ENCODE results near the gene PTPN14.

GRCh38 chr1:214335567-214335966 is 215.8 kb downstream of the PTPN14 start:
- TF ChIP-seq CTCF (IDR thresholded peaks at IDR 0.05 in 4 of 5, conservative IDR thresholded peaks at IDR 0.05 in 1 of 5), result no peak
- no peak for TF ChIP-seq POLR2A (IDR thresholded peaks at IDR 0.05)
